NT2/D1 (cell line): ENCODE results near the gene C10orf143.

Experiments
- SUZ12 ChIP-seq: IDR thresholded peaks from 2 replicates; pipeline ENCODE4 v1.6.1; 2011; ENCODE audit not compliant: insufficient read length, insufficient read depth; ENCODE audit errors: extremely low read depth
- YY1 ChIP-seq: IDR thresholded peaks from 2 replicates; pipeline ENCODE4 v1.6.1; 2011; ENCODE audit not compliant: insufficient read length, insufficient read depth
- ZNF274 ChIP-seq: IDR thresholded peaks from 2 replicates; pipeline ENCODE4 v1.6.1; 2011; ENCODE audit warnings: mild to moderate bottlenecking, low read depth, low read length

- TF ChIP-seq ZNF274 = no peak
- TF ChIP-seq SUZ12 = no peak
- no peak for TF ChIP-seq YY1
These were observed 64.8 kb downstream of the C10orf143 start for GRCh38 chr10:130045801-130046321.
